ENCODE measurements around the gene IFIT1.

DNA sequence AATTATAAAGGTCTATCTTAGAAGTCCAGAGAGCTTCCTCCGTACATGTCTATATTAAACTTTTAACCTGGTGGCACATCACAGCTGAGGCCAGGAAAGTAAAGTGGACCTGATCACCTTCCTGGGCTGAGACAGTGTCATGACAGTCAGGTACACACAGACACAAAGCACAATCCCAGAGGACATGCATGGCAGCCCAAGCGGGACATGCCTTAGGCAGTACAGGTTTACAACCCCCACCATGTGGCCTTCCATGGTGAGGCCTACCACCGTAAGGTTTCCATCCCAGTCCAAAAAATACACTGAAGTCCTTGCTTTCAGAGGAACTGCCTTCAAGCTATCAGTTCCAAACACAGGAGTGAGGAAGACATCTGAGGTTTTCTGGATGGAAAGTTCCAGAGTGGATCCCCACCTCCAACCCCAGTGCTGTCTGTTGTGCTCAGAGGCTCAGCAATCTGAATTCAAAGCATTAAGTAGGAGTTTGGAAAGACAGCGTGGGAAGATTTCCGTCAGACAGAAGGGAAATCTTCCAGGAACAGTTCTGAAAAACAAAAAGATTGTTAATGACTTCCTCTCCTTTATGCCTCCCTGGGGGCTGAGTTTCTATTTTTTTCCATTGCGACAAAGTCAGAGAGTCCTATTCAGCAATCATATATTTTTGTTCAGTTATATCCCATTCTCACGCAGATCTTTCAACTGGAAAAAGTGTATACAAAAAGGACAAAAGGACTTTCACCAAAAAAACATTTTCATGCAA, 44.5 kb upstream of the IFIT1 start:
- TF ChIP-seq, protein P1, sequence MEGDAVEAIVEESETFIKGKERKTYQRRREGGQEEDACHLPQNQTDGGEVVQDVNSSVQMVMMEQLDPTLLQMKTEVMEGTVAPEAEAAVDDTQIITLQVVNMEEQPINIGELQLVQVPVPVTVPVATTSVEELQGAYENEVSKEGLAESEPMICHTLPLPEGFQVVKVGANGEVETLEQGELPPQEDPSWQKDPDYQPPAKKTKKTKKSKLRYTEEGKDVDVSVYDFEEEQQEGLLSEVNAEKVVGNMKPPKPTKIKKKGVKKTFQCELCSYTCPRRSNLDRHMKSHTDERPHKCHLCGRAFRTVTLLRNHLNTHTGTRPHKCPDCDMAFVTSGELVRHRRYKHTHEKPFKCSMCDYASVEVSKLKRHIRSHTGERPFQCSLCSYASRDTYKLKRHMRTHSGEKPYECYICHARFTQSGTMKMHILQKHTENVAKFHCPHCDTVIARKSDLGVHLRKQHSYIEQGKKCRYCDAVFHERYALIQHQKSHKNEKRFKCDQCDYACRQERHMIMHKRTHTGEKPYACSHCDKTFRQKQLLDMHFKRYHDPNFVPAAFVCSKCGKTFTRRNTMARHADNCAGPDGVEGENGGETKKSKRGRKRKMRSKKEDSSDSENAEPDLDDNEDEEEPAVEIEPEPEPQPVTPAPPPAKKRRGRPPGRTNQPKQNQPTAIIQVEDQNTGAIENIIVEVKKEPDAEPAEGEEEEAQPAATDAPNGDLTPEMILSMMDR (IDR thresholded peaks at IDR 0.05) = no peak
- no peak for TF ChIP-seq EZH2 (IDR thresholded peaks at IDR 0.05; ENCODE audit: borderline replicate concordance, insufficient read depth, low read depth, low read length, poor library complexity, severe bottlenecking)

Measured in B cell (primary cell).